GM21825 (cell line): ENCODE data around the gene CCL3.

Experiments used
- ATAC-seq: cut with Tn5 transposase; IDR thresholded peaks from one replicate; pipeline ENCODE4 v1.9.1; 2021; ENCODE audit warnings: mild to moderate bottlenecking, moderate library complexity; ENCODE audit not compliant: unreplicated experiment

Gene CCL3

DNA sequence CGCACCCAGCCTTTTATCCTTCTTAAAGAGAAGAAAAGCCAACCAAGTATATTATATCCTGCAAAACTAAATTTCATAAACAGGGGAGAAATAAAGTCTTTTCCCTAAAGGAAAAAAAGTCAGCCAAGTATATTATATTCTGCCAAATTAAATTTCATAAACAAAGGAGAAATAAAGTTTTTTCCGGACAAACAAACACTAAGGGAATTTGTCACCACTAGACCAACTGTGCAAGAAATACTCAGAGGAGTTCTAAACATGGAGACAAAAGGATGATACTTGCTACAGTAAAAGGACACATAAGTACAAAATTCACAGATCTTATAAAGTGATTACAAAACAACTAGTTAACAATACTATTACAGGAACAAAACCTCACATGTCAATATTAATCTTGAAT lies 40.3 kb downstream of the CCL3 start:
- no peak for ATAC-seq

DNA sequence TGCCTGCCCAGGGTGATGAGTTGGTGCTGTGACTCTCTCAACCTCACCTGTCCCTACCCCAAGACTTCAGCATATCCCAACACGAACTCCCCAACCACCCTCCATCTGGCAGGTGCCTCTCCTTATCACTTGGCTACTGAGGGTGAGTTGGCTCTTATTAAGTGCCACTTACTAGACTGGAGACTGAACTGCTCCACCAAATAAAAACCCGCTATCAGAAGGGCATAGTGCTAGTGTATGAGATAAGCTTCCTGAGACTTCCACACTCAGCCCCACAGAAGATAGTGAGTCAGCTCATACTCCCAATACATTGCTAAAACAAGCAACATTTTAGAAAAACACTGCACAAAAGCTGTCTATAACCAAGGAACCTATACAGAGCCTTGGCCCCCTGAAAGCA lies 41.9 kb downstream of the CCL3 start:
- ATAC-seq, result no peak
